ENCODE results near the gene RAE1. TPM values are rescaled to one million over a fixed set of nuclear protein-coding genes. Genes with fewer than 3 reads are reported as not detected.
"Not testable (repeated sequence)": the region's sequence is repeated elsewhere in the genome, so short reads cannot be mapped to it uniquely, and the experiment has no call there.

RAE1 gene
- total RNA-seq, 1 experiment from 2014 or later: 183 TPM

- DNase-seq (no peak), ATAC-seq (no peak; the same call in 1 of the 2 replicates)
- no peaks in the 10 kb centered on the region for H3K36me3 ChIP-seq (ENCODE audit: low read depth, low read length)
- H3K9me3 ChIP-seq (ENCODE audit: low read length): no peaks in the 10 kb centered on the region
- no peaks in the 10 kb centered on the region for H4K20me1 ChIP-seq (ENCODE audit: low read length)
- H3F3A ChIP-seq (ENCODE audit: low read length, unreplicated experiment): no peaks in the 10 kb centered on the region
- no peaks in the 10 kb centered on the region for H3K79me2 ChIP-seq (ENCODE audit: low read length)
- ChIA-PET POLR2A (ENCODE audit: unreplicated experiment) (no interaction called here), CTCF (interaction anchor here (0.6 kb wide), 1 partner anchor 153 kb away, joined by 3 read pairs; no protein-coding TSS in a partner anchor)
- H3K27me3 ChIP-seq (ENCODE audit: low read length): no peaks in the 10 kb centered on the region
- H3K4me1 ChIP-seq (ENCODE audit: insufficient read depth, low read length): peaks cover 6% of the 10 kb centered on the region; the same call in 1 of the 2 replicates
- no peak overlapping the region for H2AFZ ChIP-seq (ENCODE audit: low read length)
- no peaks in the 10 kb centered on the region for H3K9me2 ChIP-seq (replicated peaks; ENCODE audit: low read length)
- TF ChIP-seq CTCF (conservative IDR thresholded peaks at IDR 0.05; ENCODE audit: low read depth, low read length) (no peak), EZH2 (IDR thresholded peaks at IDR 0.05; ENCODE audit: low read length, unreplicated experiment) (no peak), EZH2phosphoT487 (IDR thresholded peaks at IDR 0.05; ENCODE audit: borderline replicate concordance, low read length) (no peak)
- intact Hi-C loops (cut with micrococcal nuclease): no loop called here
- no peak overlapping the region for H3K27ac ChIP-seq (ENCODE audit: low read length)
- H3K4me2 ChIP-seq (ENCODE audit: low read length): no peak overlapping the region
- no peak overlapping the region for H3K4me3 ChIP-seq (ENCODE audit: low read length)
- no peak overlapping the region for H3K9ac ChIP-seq (ENCODE audit: low read length)
- no TSS peak for BruUV-seq (replicated peaks)
Observed at GRCh38 chr20:57417830-57418780, 67.0 kb downstream of the RAE1 start.

- H3K36me3 ChIP-seq (ENCODE audit: low read depth, low read length); CTCF ChIA-PET; intact Hi-C loops (cut with micrococcal nuclease); H3K27ac ChIP-seq (ENCODE audit: low read length); H3K4me3 ChIP-seq (ENCODE audit: low read length); H2AFZ ChIP-seq (ENCODE audit: low read length); H3K9me2 ChIP-seq (replicated peaks; ENCODE audit: low read length); H3K9me3 ChIP-seq (ENCODE audit: low read length); H3K79me2 ChIP-seq (ENCODE audit: low read length); H4K20me1 ChIP-seq (ENCODE audit: low read length); ATAC-seq; BruUV-seq (replicated peaks); H3K4me2 ChIP-seq (ENCODE audit: low read length); DNase-seq; POLR2A ChIA-PET (ENCODE audit: unreplicated experiment); H3K9ac ChIP-seq (ENCODE audit: low read length); H3K27me3 ChIP-seq (ENCODE audit: low read length); H3F3A ChIP-seq (ENCODE audit: low read length, unreplicated experiment); H3K4me1 ChIP-seq (ENCODE audit: insufficient read depth, low read length): not testable (repeated sequence)
Observed at GRCh38 chr20:57419479-57419878, 68.4 kb downstream of the RAE1 start.

GRCh38 chr20:57420571-57421252, 69.7 kb downstream of the RAE1 start:
- no peak for TF ChIP-seq EZH2 (IDR thresholded peaks at IDR 0.05; ENCODE audit: low read length, unreplicated experiment)
- TF ChIP-seq CTCF (conservative IDR thresholded peaks at IDR 0.05; ENCODE audit: low read depth, low read length): no peak
- TF ChIP-seq EZH2phosphoT487 (IDR thresholded peaks at IDR 0.05; ENCODE audit: borderline replicate concordance, low read length): no peak
- ATAC-seq: no peak
- DNase-seq: no peak

More at GRCh38 chr20:57420571-57421252, 69.7 kb downstream of the RAE1 start:
- CTCF ChIA-PET: no interaction called here
- no peak overlapping the region for H3K4me2 ChIP-seq (ENCODE audit: low read length)
- no peak overlapping the region for H2AFZ ChIP-seq (ENCODE audit: low read length)
- H3F3A ChIP-seq (ENCODE audit: low read length, unreplicated experiment): no peaks in the 10 kb centered on the region
- H4K20me1 ChIP-seq (ENCODE audit: low read length): no peaks in the 10 kb centered on the region
- POLR2A ChIA-PET (ENCODE audit: unreplicated experiment): no interaction called here
- H3K27me3 ChIP-seq (ENCODE audit: low read length): no peaks in the 10 kb centered on the region
- H3K4me3 ChIP-seq (ENCODE audit: low read length): no peak overlapping the region
- H3K9me3 ChIP-seq (ENCODE audit: low read length): no peaks in the 10 kb centered on the region
- no peaks in the 10 kb centered on the region for H3K9me2 ChIP-seq (replicated peaks; ENCODE audit: low read length)
- no TSS peak for BruUV-seq (replicated peaks)
- intact Hi-C loops (cut with micrococcal nuclease): no loop called here
- no peak overlapping the region for H3K9ac ChIP-seq (ENCODE audit: low read length)
- no peak overlapping the region for H3K27ac ChIP-seq (ENCODE audit: low read length)
- no peaks in the 10 kb centered on the region for H3K79me2 ChIP-seq (ENCODE audit: low read length)
- H3K4me1 ChIP-seq (ENCODE audit: insufficient read depth, low read length): no peaks in the 10 kb centered on the region
- no peaks in the 10 kb centered on the region for H3K36me3 ChIP-seq (ENCODE audit: low read depth, low read length)

Data from PC-3 (cell line).